Measurements from ENCODE around the gene SYNCRIP.

DNA sequence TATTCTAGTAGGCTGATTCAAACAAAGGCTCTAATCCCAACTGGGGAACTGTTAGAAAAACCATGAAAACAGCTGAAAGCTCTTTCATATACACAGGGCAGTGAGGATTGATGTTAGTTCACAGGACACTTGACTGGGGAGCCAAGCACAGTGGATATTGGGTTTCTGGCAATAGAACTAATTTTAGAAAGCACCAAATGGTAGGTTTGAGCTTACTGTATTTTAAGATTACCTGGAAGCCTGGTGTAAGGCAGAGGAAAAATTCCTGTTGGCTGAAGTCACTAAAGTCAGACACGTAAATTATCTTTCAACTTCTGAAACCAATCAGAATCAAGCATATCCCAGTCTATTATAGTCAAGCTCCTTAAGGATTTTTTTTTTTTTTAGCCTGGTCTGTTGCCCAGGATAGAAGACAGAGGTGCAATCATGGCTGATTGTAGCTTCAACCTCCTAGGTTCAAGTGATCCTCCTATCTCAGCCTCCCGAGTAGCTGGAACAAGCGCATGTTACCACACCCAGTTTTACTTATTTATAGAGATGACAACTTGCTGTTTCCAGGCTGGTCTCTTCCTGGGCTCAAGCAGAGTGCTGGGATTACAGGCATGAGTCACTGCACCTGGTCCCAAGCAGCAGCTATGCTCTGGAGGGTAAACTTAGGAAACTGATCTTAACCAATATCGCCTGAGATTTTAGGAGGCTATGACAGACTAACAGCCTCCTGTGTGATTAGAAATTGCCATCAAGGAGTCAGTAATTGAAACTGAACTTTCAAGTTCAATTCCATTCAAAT lies 32.5 kb upstream of the SYNCRIP start:
- TF ChIP-seq, protein P1, sequence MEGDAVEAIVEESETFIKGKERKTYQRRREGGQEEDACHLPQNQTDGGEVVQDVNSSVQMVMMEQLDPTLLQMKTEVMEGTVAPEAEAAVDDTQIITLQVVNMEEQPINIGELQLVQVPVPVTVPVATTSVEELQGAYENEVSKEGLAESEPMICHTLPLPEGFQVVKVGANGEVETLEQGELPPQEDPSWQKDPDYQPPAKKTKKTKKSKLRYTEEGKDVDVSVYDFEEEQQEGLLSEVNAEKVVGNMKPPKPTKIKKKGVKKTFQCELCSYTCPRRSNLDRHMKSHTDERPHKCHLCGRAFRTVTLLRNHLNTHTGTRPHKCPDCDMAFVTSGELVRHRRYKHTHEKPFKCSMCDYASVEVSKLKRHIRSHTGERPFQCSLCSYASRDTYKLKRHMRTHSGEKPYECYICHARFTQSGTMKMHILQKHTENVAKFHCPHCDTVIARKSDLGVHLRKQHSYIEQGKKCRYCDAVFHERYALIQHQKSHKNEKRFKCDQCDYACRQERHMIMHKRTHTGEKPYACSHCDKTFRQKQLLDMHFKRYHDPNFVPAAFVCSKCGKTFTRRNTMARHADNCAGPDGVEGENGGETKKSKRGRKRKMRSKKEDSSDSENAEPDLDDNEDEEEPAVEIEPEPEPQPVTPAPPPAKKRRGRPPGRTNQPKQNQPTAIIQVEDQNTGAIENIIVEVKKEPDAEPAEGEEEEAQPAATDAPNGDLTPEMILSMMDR (conservative IDR thresholded peaks at IDR 0.05; ENCODE audit: low read length), result no peak
- TF ChIP-seq EZH2phosphoT487 (IDR thresholded peaks at IDR 0.05; ENCODE audit: borderline replicate concordance), result no peak
